ENCODE measurements around the gene KIF6. TPM values are rescaled to one million over a fixed set of nuclear protein-coding genes. Genes with fewer than 3 reads are reported as not detected.

Gene KIF6
- total and polyA plus RNA-seq, 2 of the 8 experiments (the other 6 are each of a cell fraction or from before 2014, with no cell fraction given): 0.53 to 0.65 TPM

DNA sequence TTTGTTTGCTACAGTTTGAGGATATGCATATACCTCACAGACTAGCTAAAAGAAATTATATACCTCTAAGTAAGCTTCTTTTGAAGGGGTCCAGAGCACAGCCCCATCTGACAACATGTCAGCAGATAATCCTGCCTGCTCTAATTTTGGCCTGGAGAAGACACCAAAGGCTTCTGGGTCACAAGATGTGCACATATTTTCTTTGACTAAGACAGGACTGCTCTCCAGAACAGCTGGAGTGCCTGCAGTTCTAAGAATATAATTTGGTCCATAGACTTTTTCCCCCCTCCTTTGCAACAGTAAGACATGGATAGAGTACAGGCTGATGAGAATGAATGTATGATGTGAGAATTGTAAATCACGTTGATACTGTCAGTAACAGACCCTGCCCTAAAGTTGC, 294.8 kb downstream of the KIF6 start (continued):
- TF ChIP-seq CBX5 (IDR thresholded peaks at IDR 0.05; ENCODE audit: low read depth, low read length) (no peak), SIN3A (conservative IDR thresholded peaks at IDR 0.05 in 1 of 2, IDR thresholded peaks at IDR 0.05 in 1 of 2; ENCODE audit: low read depth in 1 of 2, low read length in 2 of 2) (no peak), NRF1 (IDR thresholded peaks at IDR 0.05; ENCODE audit: low read depth, low read length) (no peak), SP4 (IDR thresholded peaks at IDR 0.05; ENCODE audit: low read length) (no peak), RBBP5 (IDR thresholded peaks at IDR 0.05; ENCODE audit: borderline replicate concordance, low read depth, low read length) (no peak)

Data from H1 (cell line).